Measurements from ENCODE around the gene KCND2. TPM values are rescaled to one million over a fixed set of nuclear protein-coding genes. Genes with fewer than 3 reads are reported as not detected.

KCND2 gene
- total RNA-seq, 1 donor from 2014 or later: 1.2 TPM

DNA sequence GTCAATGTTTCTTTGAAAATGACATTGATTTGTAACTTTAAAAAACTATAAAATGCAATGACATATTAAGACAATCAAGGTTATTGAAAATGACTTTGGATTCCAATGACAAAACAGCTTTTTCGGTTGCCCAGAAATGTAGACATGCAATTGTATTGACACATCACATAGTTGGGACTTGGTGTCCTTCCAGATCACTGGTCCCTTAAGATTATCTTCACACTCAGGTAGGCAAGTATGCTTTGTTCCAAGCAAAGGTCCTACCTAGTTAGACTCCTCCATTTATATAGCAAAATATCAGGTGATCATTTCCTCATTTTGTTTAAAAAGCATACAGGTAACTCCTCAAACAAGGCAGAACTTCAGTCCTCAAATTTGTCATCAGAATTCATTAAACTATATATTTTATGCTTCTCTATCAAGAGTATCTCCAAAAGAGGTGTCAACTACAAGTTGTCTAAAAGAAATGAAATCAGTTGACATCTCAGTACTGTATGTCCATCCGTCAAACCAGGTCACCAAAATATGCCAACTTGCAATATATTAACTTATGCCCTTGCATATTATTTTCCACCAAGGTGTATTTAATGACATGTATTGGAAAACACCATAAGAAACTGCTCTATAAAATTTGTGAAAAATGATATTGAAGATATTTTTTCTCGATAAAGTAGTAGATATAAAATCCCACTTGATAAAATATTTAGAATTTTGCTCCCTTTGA, 520.4 kb downstream of the KCND2 start:
- Mint-ChIP-seq H3K36me3 (ENCODE audit: unreplicated experiment) (peaks cover 6% of the 10 kb centered on the region), H3K4me3 (ENCODE audit: unreplicated experiment) (no peak overlapping the region), H3K27me3 (ENCODE audit: unreplicated experiment) (no peaks in the 10 kb centered on the region), H3K4me1 (ENCODE audit: low read depth, unreplicated experiment) (peaks cover 20% of the 10 kb centered on the region), H3K27ac (ENCODE audit: unreplicated experiment) (no peak overlapping the region), H3K9me3 (ENCODE audit: unreplicated experiment) (peaks cover 1% of the 10 kb centered on the region)
- no peak for DNase-seq
- TF ChIP-seq, protein P1, sequence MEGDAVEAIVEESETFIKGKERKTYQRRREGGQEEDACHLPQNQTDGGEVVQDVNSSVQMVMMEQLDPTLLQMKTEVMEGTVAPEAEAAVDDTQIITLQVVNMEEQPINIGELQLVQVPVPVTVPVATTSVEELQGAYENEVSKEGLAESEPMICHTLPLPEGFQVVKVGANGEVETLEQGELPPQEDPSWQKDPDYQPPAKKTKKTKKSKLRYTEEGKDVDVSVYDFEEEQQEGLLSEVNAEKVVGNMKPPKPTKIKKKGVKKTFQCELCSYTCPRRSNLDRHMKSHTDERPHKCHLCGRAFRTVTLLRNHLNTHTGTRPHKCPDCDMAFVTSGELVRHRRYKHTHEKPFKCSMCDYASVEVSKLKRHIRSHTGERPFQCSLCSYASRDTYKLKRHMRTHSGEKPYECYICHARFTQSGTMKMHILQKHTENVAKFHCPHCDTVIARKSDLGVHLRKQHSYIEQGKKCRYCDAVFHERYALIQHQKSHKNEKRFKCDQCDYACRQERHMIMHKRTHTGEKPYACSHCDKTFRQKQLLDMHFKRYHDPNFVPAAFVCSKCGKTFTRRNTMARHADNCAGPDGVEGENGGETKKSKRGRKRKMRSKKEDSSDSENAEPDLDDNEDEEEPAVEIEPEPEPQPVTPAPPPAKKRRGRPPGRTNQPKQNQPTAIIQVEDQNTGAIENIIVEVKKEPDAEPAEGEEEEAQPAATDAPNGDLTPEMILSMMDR (IDR thresholded peaks at IDR 0.05; ENCODE audit: partially characterized antibody, unreplicated experiment): no peak

GRCh38 chr7:120794106-120794729, 521.2 kb downstream of the KCND2 start:
- Mint-ChIP-seq H3K4me1 (ENCODE audit: low read depth, unreplicated experiment) (peaks cover 20% of the 10 kb centered on the region), H3K27me3 (ENCODE audit: unreplicated experiment) (peaks cover 1% of the 10 kb centered on the region), H3K27ac (ENCODE audit: unreplicated experiment) (no peak overlapping the region), H3K4me3 (ENCODE audit: unreplicated experiment) (no peak overlapping the region), H3K36me3 (ENCODE audit: unreplicated experiment) (peaks cover 6% of the 10 kb centered on the region), H3K9me3 (ENCODE audit: unreplicated experiment) (peaks cover 1% of the 10 kb centered on the region)
- DNase-seq: no peak
- TF ChIP-seq, protein P1 (IDR thresholded peaks at IDR 0.05; ENCODE audit: partially characterized antibody, unreplicated experiment): no peak

- Mint-ChIP-seq H3K4me3 (ENCODE audit: unreplicated experiment) (no peak overlapping the region), H3K4me1 (ENCODE audit: low read depth, unreplicated experiment) (peaks cover 12% of the 10 kb centered on the region), H3K36me3 (ENCODE audit: unreplicated experiment) (peaks cover 6% of the 10 kb centered on the region), H3K27me3 (ENCODE audit: unreplicated experiment) (peaks cover 1% of the 10 kb centered on the region), H3K27ac (ENCODE audit: unreplicated experiment) (no peak overlapping the region), H3K9me3 (ENCODE audit: unreplicated experiment) (peaks cover 1% of the 10 kb centered on the region)
- TF ChIP-seq, protein P1 (IDR thresholded peaks at IDR 0.05; ENCODE audit: partially characterized antibody, unreplicated experiment): no peak
- DNase-seq: no peak
Observed at GRCh38 chr7:120797026-120797645, 524.2 kb downstream of the KCND2 start.

DNA sequence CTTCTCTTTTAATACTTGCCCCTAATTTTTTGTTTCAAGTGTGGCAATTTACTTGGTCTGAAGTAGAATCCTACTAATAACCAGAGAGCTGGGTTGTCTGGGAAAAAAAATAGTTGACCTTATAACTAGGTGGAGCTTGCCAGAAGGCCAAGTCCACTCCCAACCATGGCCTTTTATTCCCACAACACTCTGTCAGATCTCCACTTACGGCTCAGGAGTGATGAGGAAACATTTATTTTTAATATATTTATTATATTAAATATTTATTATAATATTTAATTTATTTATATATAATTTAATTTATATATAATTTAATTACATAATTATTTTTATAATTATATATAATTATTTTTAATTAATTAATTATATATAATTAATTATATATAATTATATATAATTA, 526.2 kb downstream of the KCND2 start:
- H3K4me1 Mint-ChIP-seq (ENCODE audit: low read depth, unreplicated experiment): peaks cover 5% of the 10 kb centered on the region
- no peak overlapping the region for H3K27ac Mint-ChIP-seq (ENCODE audit: unreplicated experiment)
- DNase-seq: no peak
- peaks cover 6% of the 10 kb centered on the region for H3K36me3 Mint-ChIP-seq (ENCODE audit: unreplicated experiment)
- H3K4me3 Mint-ChIP-seq (ENCODE audit: unreplicated experiment): no peak overlapping the region
- peaks cover 1% of the 10 kb centered on the region for H3K27me3 Mint-ChIP-seq (ENCODE audit: unreplicated experiment)
- H3K9me3 Mint-ChIP-seq (ENCODE audit: unreplicated experiment): no peaks in the 10 kb centered on the region
- TF ChIP-seq, protein P1 (IDR thresholded peaks at IDR 0.05; ENCODE audit: partially characterized antibody, unreplicated experiment): no peak
